Central memory CD8-positive, alpha-beta T cell (primary cell): ENCODE data around the gene CTAGE9.

Source experiments
- ATAC-seq: fragments of 150-1000 bp; cut with Tn5 transposase; replicated peaks from 2 replicates; pipeline ENCODE4 v1.10.0; 2022; ENCODE audit warnings: mild to moderate bottlenecking, moderate FRiP score, moderate number of reproducible peaks; ENCODE audit not compliant: poor library complexity, severe bottlenecking; ENCODE audit errors: extremely low read depth
- DNase-seq, 2 donors: peaks; one replicate each; pipeline ENCODE4 v3.0.0; 2021; ENCODE audit warnings: low spot score in 2 of 2
- H3K27ac Mint-ChIP-seq: one replicate; pipeline ENCODE4 v1.8.0; 2022; ENCODE audit warnings: low read depth, mild to moderate bottlenecking, moderate library complexity, mixed read lengths
- H3K27me3 Mint-ChIP-seq: one replicate; pipeline ENCODE4 v1.8.0; 2022; ENCODE audit warnings: mixed read lengths
- H3K36me3 Mint-ChIP-seq: one replicate; pipeline ENCODE4 v1.8.0; 2022; ENCODE audit warnings: mild to moderate bottlenecking, moderate library complexity, mixed read lengths; ENCODE audit not compliant: insufficient read depth
- H3K4me1 Mint-ChIP-seq: one replicate; pipeline ENCODE4 v1.8.0; 2022; ENCODE audit warnings: mixed read lengths
- H3K4me3 Mint-ChIP-seq: one replicate; pipeline ENCODE4 v1.8.0; 2022; ENCODE audit warnings: mild to moderate bottlenecking, moderate library complexity, mixed read lengths
- H3K9me3 Mint-ChIP-seq: one replicate; pipeline ENCODE4 v1.8.0; 2022; ENCODE audit warnings: mixed read lengths

CTAGE9 gene

DNA sequence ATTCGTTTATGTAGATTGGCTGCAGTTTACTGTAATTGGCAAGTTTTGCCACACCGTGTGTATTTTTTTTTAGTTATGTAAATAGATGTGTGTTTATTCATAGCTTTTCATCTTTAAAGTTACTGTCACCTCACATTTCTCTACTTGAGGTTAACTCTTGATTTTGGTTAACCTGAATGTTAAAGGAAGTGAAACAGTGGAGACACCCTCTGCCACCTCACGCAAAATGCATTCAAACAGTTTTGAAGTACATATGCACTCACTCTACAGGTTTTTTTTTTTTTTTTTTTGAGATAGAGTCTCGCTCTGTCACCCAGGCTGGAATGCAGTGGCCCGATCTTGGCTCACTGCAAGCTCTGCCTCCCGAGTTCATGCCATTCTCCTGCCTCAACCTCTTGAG, 27.3 kb downstream of the CTAGE9 start:
- H3K4me3 Mint-ChIP-seq, result no peak overlapping the region
- no peaks in the 10 kb centered on the region for H3K9me3 Mint-ChIP-seq
- DNase-seq (no peak), ATAC-seq (peak; percentile 32)
- no peaks in the 10 kb centered on the region for H3K27me3 Mint-ChIP-seq
- H3K36me3 Mint-ChIP-seq, result no peaks in the 10 kb centered on the region
- no peaks in the 10 kb centered on the region for H3K4me1 Mint-ChIP-seq
- no peak overlapping the region for H3K27ac Mint-ChIP-seq

- DNase-seq, result no peak
- H3K36me3 Mint-ChIP-seq, result no peaks in the 10 kb centered on the region
- ATAC-seq, result no peak
- no peak overlapping the region for H3K27ac Mint-ChIP-seq
- H3K9me3 Mint-ChIP-seq, result no peaks in the 10 kb centered on the region
- no peak overlapping the region for H3K4me3 Mint-ChIP-seq
- no peaks in the 10 kb centered on the region for H3K27me3 Mint-ChIP-seq
- no peaks in the 10 kb centered on the region for H3K4me1 Mint-ChIP-seq
Observed at GRCh38 chr6:131682442-131682841, 28.4 kb downstream of the CTAGE9 start.

DNA sequence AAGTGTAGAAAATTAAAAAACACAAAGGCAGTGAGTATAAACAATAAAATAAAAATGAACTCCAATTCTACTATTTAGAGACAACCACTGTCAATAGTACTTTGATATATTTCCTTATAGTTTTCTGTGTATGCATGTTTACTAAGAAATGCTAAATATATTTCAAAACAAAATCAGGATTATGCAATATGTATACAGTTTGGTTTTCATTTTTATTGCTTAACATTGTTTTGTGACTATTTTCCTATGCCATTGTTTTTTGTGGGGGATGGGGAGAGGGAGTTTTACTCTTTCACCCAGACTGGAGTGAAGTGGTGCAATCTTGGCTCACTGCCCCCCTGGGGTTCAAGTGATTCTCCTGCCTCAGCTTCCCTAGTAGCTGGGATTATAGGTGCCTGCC, 29.2 kb downstream of the CTAGE9 start:
- Mint-ChIP-seq H3K27ac (no peak overlapping the region), H3K27me3 (no peaks in the 10 kb centered on the region), H3K4me3 (no peak overlapping the region), H3K9me3 (no peaks in the 10 kb centered on the region), H3K4me1 (no peaks in the 10 kb centered on the region), H3K36me3 (no peaks in the 10 kb centered on the region)
- DNase-seq (no peak), ATAC-seq (no peak)

DNA sequence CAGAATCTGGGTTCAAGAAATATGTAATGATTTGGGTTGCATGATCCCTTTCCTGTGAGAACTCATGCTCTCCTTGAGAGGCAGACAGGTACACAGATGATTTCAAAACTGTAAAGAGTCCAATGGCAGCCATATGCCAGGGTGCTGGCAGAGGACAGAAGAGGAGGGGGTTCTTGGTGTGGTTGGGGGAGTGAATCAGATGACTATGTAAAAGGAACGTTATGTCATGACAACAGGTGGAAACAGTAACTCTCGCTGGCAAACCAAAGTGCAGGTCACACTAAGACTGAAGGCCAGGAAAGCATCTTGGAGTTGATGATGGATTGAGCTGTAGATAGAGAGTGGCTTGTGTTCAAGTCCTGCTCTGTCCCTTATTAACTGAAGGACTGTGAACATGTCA, 29.9 kb downstream of the CTAGE9 start:
- Mint-ChIP-seq H3K9me3 (no peaks in the 10 kb centered on the region), H3K27me3 (no peaks in the 10 kb centered on the region), H3K36me3 (no peaks in the 10 kb centered on the region), H3K4me1 (no peaks in the 10 kb centered on the region), H3K4me3 (no peak overlapping the region), H3K27ac (no peak overlapping the region)
- DNase-seq, result no peak
- no peak for ATAC-seq

DNA sequence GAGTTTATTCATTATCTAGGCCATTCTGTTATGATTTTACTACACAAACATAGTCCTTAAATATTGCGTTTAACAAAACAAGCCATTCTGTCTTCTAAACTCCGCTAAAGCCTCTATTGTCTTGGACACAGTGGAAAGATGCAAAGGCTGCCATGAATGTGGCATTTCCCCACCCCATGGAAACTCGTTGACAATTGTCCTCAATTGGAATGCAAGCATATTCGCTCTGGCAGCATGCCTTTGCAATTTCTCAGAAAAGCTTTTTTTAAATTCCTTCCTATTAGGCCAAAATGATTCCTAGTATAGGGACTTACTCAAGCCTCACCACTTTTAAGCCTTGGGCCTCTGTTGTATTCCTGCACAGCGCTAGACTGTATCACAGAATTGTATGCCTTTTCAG, 32.4 kb downstream of the CTAGE9 start:
- DNase-seq (no peak), ATAC-seq (no peak)
- no peaks in the 10 kb centered on the region for H3K27me3 Mint-ChIP-seq
- no peak overlapping the region for H3K27ac Mint-ChIP-seq
- no peak overlapping the region for H3K4me3 Mint-ChIP-seq
- no peaks in the 10 kb centered on the region for H3K36me3 Mint-ChIP-seq
- no peaks in the 10 kb centered on the region for H3K4me1 Mint-ChIP-seq
- no peaks in the 10 kb centered on the region for H3K9me3 Mint-ChIP-seq

DNA sequence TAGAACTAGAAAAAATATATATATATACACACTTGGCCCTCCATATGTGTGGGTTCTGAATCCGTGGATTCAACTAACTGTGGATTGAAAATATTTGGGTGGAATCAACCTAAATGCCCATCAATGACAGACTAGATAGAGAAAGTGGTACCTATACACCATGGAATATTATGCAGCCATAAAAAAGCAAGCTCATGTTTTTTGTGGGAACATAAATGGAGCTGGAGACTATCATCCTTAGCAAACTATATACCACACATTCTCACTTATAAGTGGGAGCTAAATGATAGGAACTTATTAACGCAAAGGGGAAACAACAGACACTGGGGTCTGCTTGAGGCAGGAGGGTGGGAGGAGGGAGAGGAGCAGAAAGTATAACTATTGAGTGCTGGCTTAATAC, 37.6 kb downstream of the CTAGE9 start:
- Mint-ChIP-seq H3K9me3 (no peaks in the 10 kb centered on the region), H3K27me3 (no peaks in the 10 kb centered on the region), H3K4me1 (no peaks in the 10 kb centered on the region), H3K4me3 (no peak overlapping the region), H3K36me3 (no peaks in the 10 kb centered on the region), H3K27ac (no peak overlapping the region)
- ATAC-seq (no peak), DNase-seq (no peak)

- Mint-ChIP-seq H3K27me3 (peaks cover 12% of the 10 kb centered on the region), H3K36me3 (no peaks in the 10 kb centered on the region), H3K27ac (no peak overlapping the region), H3K9me3 (no peaks in the 10 kb centered on the region), H3K4me1 (no peaks in the 10 kb centered on the region), H3K4me3 (no peak overlapping the region)
- DNase-seq (no peak), ATAC-seq (no peak)
Observed at GRCh38 chr6:131669891-131670290, 40.9 kb downstream of the CTAGE9 start.

DNA sequence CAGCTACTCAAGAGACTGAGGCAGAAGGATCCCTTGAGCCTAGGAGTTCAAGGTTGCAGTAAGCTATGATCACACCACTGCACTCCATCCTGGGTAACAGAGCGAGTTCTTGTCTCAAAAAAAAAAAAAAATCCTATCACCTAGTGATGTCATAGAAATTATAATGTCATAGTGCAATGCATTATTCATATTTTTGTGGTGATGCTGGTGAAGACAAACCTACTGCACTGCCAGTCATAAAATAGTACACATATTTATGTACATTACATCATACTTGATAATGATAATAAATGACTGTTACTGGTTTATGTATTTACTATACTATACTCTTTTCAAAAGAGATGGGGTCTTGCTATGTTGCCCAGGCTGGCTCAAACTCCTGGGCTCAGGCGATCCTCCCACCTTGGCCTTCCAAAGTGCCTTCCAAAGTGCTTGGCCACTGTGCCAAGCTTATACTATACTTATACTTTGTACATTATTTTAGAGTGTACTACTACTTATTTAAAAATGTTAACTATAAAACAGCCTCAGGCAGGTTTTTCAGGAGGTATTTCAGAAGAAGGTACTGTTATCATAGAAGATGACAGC, 47.1 kb downstream of the CTAGE9 start:
- H3K4me3 Mint-ChIP-seq, result no peak overlapping the region

GRCh38 chr6:131660195-131660594, 50.6 kb downstream of the CTAGE9 start:
- Mint-ChIP-seq H3K27ac (no peak overlapping the region), H3K36me3 (no peaks in the 10 kb centered on the region), H3K9me3 (no peaks in the 10 kb centered on the region), H3K27me3 (no peaks in the 10 kb centered on the region), H3K4me1 (no peaks in the 10 kb centered on the region), H3K4me3 (no peak overlapping the region)
- DNase-seq (no peak), ATAC-seq (no peak)

More for the DNA sequence above, 47.1 kb downstream of the CTAGE9 start:
- no peak overlapping the region for H3K27ac Mint-ChIP-seq
- peaks cover 12% of the 10 kb centered on the region for H3K27me3 Mint-ChIP-seq
- H3K36me3 Mint-ChIP-seq, result no peaks in the 10 kb centered on the region
- no peak for ATAC-seq
- H3K9me3 Mint-ChIP-seq, result no peaks in the 10 kb centered on the region
- no peaks in the 10 kb centered on the region for H3K4me1 Mint-ChIP-seq
- no peak for DNase-seq
